Glutamatergic neuron (in vitro differentiated cells): ENCODE data around the gene BPIFB4. TPM values are rescaled to one million over a fixed set of nuclear protein-coding genes. Genes with fewer than 3 reads are reported as not detected.

Experiments used
- DNase-seq: peaks from one replicate; pipeline ENCODE4 v3.0.0; 2022
- H3K27ac Mint-ChIP-seq: one replicate; pipeline ENCODE4 v1.8.0; 2020; ENCODE audit warnings: mild to moderate bottlenecking, mixed read lengths, inconsistent platforms; ENCODE audit not compliant: unreplicated experiment
- H3K27me3 Mint-ChIP-seq: one replicate; pipeline ENCODE4 v1.8.0; 2020; ENCODE audit warnings: mild to moderate bottlenecking, moderate library complexity, mixed read lengths, inconsistent platforms; ENCODE audit not compliant: unreplicated experiment
- H3K36me3 Mint-ChIP-seq: one replicate; pipeline ENCODE4 v1.8.0; 2020; ENCODE audit warnings: mild to moderate bottlenecking, mixed read lengths, inconsistent platforms; ENCODE audit not compliant: unreplicated experiment
- H3K4me1 Mint-ChIP-seq: one replicate; pipeline ENCODE4 v1.8.0; 2020; ENCODE audit warnings: mild to moderate bottlenecking, low read depth, mixed read lengths, inconsistent platforms; ENCODE audit not compliant: unreplicated experiment
- H3K4me3 Mint-ChIP-seq: one replicate; pipeline ENCODE4 v1.8.0; 2020; ENCODE audit warnings: mild to moderate bottlenecking, mixed read lengths, inconsistent platforms; ENCODE audit not compliant: unreplicated experiment
- H3K9me3 Mint-ChIP-seq: one replicate; pipeline ENCODE4 v1.8.0; 2020; ENCODE audit warnings: mild to moderate bottlenecking, moderate library complexity, mixed read lengths, inconsistent platforms; ENCODE audit not compliant: unreplicated experiment
- CTCF ChIP-seq: fragments of 200-600 bp; sonication (generic); IDR thresholded peaks from one replicate; pipeline ENCODE4 v1.5.0; 2021; ENCODE audit not compliant: partially characterized antibody, unreplicated experiment
- total RNA-seq: library from RNA; stranded (reverse); fragmentation: NEBNext Ultra II Directional; extraction: Animal tissue kit (Norgen Biotek cat#: 25700); gene quantifications from one replicate; pipeline ENCODE4 v1.2.1, GENCODE V29; 2021; ENCODE audit not compliant: unreplicated experiment

The BPIFB4 gene
- total RNA-seq, 1 donor from 2014 or later, result not detected

DNA sequence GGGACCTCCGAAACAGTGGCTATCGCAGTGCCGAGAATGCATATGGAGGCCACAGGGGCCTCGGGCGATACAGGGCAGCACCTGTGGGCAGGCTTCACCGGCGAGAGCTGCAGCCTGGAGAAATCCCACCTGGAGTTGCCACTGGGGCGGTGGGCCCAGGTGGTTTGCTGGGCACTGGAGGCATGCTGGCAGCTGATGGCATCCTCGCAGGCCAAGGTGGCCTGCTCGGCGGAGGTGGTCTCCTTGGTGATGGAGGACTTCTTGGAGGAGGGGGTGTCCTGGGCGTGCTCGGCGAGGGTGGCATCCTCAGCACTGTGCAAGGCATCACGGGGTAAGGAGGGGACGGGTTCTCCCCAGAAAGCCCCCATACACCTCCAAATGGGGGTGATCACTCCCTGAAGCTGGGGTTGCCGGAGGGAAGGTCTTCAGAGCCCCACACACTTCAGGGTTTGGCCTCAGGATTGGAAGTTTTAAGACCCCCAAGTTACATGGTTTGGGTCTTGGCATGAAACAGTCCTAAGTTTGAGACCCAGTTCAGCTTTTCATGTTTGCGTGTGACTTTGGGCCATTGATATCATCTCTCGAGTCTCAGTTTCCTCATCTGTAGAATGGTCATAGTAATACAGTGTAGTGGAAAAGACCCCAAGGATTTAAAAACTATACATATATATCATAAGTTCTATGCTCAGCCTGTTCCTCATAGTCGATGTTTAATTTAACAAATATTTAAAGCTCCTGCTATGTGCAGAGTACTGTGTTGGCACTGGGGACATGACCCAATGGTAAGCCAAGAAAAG lies 4.3 kb downstream of the BPIFB4 start:
- TF ChIP-seq CTCF, result no peak
- Mint-ChIP-seq H3K4me1 (no peaks in the 10 kb centered on the region), H3K4me3 (no peak overlapping the region), H3K36me3 (peaks cover 5% of the 10 kb centered on the region), H3K9me3 (peaks cover 4% of the 10 kb centered on the region), H3K27me3 (peaks cover 3% of the 10 kb centered on the region), H3K27ac (no peak overlapping the region)
- DNase-seq, result no peak

GRCh38 chr20:33084722-33085121 lies 5.3 kb downstream of the BPIFB4 start:
- H3K4me3 Mint-ChIP-seq, result no peak overlapping the region
- H3K4me1 Mint-ChIP-seq, result no peaks in the 10 kb centered on the region
- peaks cover 5% of the 10 kb centered on the region for H3K36me3 Mint-ChIP-seq
- H3K27me3 Mint-ChIP-seq, result peaks cover 3% of the 10 kb centered on the region
- H3K27ac Mint-ChIP-seq, result no peak overlapping the region
- no peak for DNase-seq
- TF ChIP-seq CTCF, result no peak
- H3K9me3 Mint-ChIP-seq, result peaks cover 4% of the 10 kb centered on the region

- Mint-ChIP-seq H3K9me3 (peaks cover 4% of the 10 kb centered on the region), H3K4me1 (no peaks in the 10 kb centered on the region)
- no peak for TF ChIP-seq CTCF
Measured at GRCh38 chr20:33086052-33086722, 6.7 kb downstream of the BPIFB4 start.

DNA sequence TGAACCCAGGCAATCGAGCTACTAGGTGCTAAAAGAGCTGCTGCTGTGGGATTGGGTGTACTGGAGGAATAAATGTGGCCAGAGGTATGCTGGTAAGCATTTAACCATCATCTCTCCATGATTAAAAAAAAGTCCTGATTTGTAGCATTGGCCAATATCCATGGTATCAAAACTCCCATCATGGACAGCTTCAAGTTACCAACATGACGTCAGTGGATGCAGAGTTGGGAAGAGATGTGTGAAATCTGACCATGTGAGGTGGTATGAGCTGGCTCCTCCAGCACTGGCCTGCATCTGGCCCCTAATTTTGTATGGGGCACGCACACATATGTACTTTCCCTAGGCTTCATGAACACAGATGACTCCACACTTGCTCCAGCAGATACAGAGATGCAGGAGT lies 11.7 kb downstream of the BPIFB4 start:
- Mint-ChIP-seq H3K9me3 (peaks cover 2% of the 10 kb centered on the region), H3K27ac (no peak overlapping the region), H3K4me3 (no peak overlapping the region)

More at GRCh38 chr20:33086052-33086722, 6.7 kb downstream of the BPIFB4 start:
- H3K4me3 Mint-ChIP-seq, result no peak overlapping the region
- no peaks in the 10 kb centered on the region for H3K36me3 Mint-ChIP-seq
- no peak for DNase-seq
- H3K27me3 Mint-ChIP-seq, result peaks cover 5% of the 10 kb centered on the region
- no peak overlapping the region for H3K27ac Mint-ChIP-seq

More for the DNA sequence above, 11.7 kb downstream of the BPIFB4 start:
- TF ChIP-seq CTCF, result no peak
- Mint-ChIP-seq H3K27me3 (peaks cover 5% of the 10 kb centered on the region), H3K4me1 (no peaks in the 10 kb centered on the region), H3K36me3 (no peaks in the 10 kb centered on the region)
- no peak for DNase-seq
